ENCODE data around the gene FAM131C.

Gene FAM131C

DNA sequence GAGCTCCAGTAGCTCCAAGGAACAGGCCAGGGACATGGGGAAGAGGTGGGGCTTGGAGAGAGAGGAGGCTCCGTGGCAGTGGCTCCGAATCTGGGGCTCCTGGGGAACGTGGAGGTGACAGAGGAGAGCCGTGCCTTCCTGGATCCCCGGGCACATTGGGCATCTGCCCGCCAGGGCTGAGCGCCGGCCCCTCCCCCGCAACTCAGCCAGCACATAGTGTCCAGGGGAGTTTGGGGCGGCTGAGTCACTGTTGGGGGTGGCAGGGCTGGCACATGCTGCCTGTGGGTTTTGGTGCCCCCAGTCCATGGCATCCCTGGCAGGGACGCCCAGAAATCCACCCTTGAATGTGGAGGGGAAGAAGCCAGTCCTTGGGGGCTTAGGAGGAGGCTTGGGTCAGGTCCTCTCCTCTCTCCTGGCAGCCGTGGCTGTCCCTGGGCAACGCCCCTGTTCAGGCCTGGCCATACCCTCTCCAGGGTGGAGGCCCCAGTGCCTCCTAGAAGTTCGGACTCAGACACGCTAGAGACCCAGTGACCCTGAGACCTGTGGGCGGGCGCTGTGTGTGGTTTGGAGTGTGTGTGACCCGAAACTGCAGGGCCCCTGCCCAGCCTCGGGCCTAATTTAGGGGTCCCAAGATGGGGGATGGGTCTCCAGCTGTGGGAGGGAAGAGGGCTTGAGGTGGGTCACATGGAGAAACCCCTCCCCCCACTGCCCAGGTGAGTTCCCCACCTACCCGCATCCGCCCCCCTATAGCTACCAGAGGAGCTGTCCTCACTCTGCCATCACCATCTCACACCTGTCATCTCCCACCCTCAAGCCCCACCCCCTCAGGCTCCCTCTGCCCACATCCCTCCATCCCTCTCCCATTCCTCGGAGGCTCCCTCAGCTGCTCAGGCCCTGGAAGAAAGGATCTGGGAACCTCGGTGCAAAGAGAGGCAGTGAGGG, 57.2 kb downstream of the FAM131C start:
- DNase-seq (ENCODE audit: low read depth): no peak

DNA sequence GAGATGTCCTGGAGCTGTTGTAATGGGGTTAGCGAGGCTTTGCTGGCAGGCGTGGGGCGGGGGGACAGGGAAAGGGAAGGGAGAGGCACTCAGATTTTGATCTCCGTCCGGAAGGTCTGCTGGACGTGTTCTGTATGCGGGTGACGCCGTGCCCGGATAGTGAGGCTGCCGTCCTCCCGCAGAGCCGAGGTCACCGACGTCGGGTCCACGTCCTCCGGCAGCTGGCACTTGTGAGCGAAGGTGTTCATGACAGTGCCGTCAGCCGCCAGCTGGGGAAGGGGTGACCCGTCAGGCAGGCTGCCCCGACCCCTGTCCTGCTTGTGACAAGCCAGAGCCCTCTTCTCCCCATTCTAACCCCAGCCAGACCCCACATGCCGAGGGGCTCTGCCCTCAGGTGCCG, 58.0 kb downstream of the FAM131C start:
- DNase-seq (ENCODE audit: low read depth): no peak

- DNase-seq (ENCODE audit: low read depth): no peak
Observed at GRCh38 chr1:16014509-16015482, 58.7 kb downstream of the FAM131C start.

GRCh38 chr1:16013908-16014258, 59.6 kb downstream of the FAM131C start:
- no peak for DNase-seq (ENCODE audit: low read depth)

DNA sequence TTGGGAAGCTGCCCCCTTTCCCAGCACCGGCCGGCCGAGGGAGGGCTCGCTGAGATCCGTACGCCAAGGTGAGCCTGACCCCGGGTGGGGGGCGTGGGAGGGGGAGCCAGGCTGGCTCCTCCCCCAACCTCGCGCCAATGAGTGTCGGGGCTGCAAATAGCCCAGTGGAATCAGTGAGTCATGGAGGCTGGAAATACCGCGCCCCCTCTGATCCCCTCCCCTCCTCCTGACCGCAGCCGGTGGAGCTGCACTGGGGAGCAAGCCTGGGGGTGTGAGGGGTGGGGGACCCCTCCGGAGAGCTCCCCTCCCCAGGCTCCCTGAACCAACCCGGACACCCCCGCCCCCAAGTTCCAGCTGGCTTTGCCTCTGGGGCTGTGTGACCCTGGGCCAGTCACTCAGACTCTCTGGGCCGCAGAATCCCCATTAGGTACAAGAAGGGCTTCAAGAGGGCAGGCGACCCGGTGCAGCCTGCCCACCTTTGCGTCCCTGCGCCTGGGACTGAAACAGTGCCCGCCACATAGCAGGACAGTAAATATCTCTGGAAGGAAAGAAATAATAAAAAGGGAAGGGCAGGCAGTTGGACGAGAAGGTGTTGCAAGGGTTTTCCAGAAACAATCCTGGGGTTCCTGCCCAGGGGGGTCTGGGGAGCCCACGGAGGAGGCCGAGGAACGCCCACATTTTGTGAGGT, 60.1 kb downstream of the FAM131C start:
- DNase-seq (ENCODE audit: low read depth): no peak

GRCh38 chr1:16012590-16013219, 60.7 kb downstream of the FAM131C start:
- no peak for DNase-seq (ENCODE audit: low read depth)

DNA sequence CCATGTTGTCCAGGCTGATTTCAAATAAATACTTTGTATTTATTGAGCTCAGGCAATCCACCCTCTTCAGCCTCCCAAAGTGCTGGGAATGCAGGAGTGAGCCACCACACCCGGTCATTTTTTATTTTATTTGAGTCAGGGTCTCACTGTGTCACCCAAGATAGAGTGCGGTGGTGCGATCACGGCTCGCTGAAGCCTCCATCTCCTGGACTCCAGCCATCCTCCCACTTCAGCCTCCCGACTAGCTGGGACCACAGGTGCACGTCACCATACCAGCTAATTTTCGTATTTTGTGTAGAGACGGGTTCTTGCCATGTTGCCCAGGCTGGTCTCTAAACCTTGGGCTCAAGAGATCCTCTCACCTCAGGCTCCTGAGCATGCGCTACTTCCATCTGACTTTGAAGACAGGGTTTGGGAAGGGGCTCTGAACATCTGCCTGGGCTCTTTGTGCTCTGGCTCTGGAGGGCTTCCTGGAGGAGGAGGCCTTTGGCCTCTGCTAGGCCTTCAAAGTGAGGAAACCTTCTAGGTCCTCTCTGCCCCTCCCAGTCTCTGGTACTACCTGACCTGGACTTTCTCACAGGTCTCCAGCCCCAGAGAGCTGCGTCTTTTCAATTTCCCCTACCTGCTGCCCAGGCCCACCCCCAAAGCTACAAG, 61.4 kb downstream of the FAM131C start:
- no peak for DNase-seq (ENCODE audit: low read depth)

DNA sequence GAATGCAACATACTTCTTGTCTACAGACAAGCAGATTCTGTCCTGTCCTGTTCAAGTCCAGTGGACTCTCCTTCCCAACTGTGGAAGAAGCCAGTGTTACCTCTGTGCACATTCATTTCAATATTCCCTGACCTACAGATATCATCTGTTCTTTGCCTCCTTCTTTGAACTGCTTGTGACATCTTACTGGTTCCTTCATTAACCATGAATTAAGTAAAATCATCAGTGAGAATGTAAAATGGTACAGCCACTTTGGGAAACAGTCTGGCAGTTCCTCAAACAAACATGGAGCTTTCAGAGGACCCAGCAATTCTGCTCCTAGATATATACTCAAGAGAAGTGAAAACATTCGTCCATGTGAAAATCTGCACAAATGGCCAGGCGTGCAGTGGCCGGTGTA, 62.6 kb downstream of the FAM131C start:
- no peak for DNase-seq (ENCODE audit: low read depth)

- DNase-seq (ENCODE audit: low read depth): no peak
Observed at GRCh38 chr1:16009678-16010077, 63.8 kb downstream of the FAM131C start.

- DNase-seq (ENCODE audit: low read depth): peak; percentile 32
Observed at GRCh38 chr1:16009030-16009460, 64.4 kb downstream of the FAM131C start.

Measured in HS-5 (cell line).